ENCODE data around the gene UTS2. TPM values are rescaled to one million over a fixed set of nuclear protein-coding genes. Genes with fewer than 3 reads are reported as not detected.

Gene UTS2, protein sequence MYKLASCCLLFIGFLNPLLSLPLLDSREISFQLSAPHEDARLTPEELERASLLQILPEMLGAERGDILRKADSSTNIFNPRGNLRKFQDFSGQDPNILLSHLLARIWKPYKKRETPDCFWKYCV
- total RNA-seq, result not detected in 2 replicates

DNA sequence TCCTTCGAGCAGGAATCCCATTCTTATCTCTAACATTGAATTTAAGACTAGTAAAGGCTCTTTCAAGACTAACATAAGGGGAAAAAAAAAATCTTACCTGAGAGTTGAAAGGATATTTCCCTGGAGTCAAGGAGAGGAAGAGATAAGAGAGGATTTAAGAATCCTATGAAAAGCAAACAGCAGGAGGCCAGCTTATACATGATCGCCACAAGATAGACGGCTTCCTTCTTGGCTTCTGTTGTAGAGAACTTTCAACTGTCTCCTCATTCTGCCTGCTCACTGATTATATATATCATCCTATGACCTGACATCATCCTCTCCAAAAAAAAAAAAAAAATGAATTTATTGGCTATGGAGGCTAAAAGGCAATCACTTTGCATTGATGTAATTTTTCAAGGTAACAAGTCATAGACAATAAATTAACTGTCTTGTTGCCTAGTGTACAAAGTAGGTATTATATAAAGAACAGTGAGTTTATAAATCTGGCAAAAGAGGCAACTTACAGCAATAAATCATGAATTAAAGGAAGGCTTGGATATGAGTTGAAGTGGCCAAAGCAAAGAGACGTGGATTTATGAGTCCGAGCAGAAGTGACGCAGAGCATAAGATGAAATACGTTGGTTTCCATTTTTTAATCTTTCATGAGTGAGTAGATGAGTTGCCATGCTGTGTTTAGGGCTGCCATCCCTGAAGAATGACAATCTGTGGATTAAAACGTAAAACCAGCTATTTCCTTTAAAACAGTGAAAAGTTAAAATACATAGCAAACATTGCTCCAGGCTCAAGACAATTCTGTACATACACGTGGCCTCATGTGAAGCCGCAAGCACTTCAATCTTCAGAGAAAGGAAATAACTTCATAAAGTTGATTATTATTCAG lies at the start of gene UTS2:
TSS of gene UTS2 (minus strand) at position 262 of the 880 bp plus-strand sequence. CDS start at position 200, 62 bp downstream.
- TF ChIP-seq, protein P1, sequence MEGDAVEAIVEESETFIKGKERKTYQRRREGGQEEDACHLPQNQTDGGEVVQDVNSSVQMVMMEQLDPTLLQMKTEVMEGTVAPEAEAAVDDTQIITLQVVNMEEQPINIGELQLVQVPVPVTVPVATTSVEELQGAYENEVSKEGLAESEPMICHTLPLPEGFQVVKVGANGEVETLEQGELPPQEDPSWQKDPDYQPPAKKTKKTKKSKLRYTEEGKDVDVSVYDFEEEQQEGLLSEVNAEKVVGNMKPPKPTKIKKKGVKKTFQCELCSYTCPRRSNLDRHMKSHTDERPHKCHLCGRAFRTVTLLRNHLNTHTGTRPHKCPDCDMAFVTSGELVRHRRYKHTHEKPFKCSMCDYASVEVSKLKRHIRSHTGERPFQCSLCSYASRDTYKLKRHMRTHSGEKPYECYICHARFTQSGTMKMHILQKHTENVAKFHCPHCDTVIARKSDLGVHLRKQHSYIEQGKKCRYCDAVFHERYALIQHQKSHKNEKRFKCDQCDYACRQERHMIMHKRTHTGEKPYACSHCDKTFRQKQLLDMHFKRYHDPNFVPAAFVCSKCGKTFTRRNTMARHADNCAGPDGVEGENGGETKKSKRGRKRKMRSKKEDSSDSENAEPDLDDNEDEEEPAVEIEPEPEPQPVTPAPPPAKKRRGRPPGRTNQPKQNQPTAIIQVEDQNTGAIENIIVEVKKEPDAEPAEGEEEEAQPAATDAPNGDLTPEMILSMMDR (IDR thresholded peaks at IDR 0.05; ENCODE audit: insufficient read depth, low read length, poor library complexity, severe bottlenecking), result no peak
- no peak for DNase-seq (ENCODE audit: low read depth)
- Histone ChIP-seq H3K36me3 (ENCODE audit: control insufficient read depth, insufficient read depth, low read length) (no peaks in the 10 kb centered on the region), H3K27me3 (ENCODE audit: control insufficient read depth, insufficient read depth, low read length) (no peaks in the 10 kb centered on the region), H3K4me3 (ENCODE audit: low read depth, low read length) (no peak within 1 kb of the TSS)

- no peaks in the 10 kb centered on the region for H3K36me3 ChIP-seq (ENCODE audit: control insufficient read depth, insufficient read depth, low read length)
- H3K27me3 ChIP-seq (ENCODE audit: control insufficient read depth, insufficient read depth, low read length), result no peaks in the 10 kb centered on the region
- no peak overlapping the region for H3K4me3 ChIP-seq (ENCODE audit: low read depth, low read length)
- DNase-seq (ENCODE audit: low read depth), result no peak
- TF ChIP-seq, protein P1 (IDR thresholded peaks at IDR 0.05; ENCODE audit: insufficient read depth, low read length, poor library complexity, severe bottlenecking), result no peak
Measured at GRCh38 chr1:7899741-7900140, 46.9 kb upstream of the UTS2 start.

GRCh38 chr1:7898962-7899361 lies 46.1 kb upstream of the UTS2 start:
- TF ChIP-seq, protein P1 (IDR thresholded peaks at IDR 0.05; ENCODE audit: insufficient read depth, low read length, poor library complexity, severe bottlenecking), result no peak
- H3K27me3 ChIP-seq (ENCODE audit: control insufficient read depth, insufficient read depth, low read length), result no peaks in the 10 kb centered on the region
- no peak for DNase-seq (ENCODE audit: low read depth)
- no peaks in the 10 kb centered on the region for H3K36me3 ChIP-seq (ENCODE audit: control insufficient read depth, insufficient read depth, low read length)
- H3K4me3 ChIP-seq (ENCODE audit: low read depth, low read length), result no peak overlapping the region

GRCh38 chr1:7896994-7897393 lies 44.1 kb upstream of the UTS2 start:
- no peaks in the 10 kb centered on the region for H3K27me3 ChIP-seq (ENCODE audit: control insufficient read depth, insufficient read depth, low read length)
- no peaks in the 10 kb centered on the region for H3K36me3 ChIP-seq (ENCODE audit: control insufficient read depth, insufficient read depth, low read length)
- TF ChIP-seq, protein P1 (IDR thresholded peaks at IDR 0.05; ENCODE audit: insufficient read depth, low read length, poor library complexity, severe bottlenecking), result no peak
- DNase-seq (ENCODE audit: low read depth), result no peak
- no peak overlapping the region for H3K4me3 ChIP-seq (ENCODE audit: low read depth, low read length)

DNA sequence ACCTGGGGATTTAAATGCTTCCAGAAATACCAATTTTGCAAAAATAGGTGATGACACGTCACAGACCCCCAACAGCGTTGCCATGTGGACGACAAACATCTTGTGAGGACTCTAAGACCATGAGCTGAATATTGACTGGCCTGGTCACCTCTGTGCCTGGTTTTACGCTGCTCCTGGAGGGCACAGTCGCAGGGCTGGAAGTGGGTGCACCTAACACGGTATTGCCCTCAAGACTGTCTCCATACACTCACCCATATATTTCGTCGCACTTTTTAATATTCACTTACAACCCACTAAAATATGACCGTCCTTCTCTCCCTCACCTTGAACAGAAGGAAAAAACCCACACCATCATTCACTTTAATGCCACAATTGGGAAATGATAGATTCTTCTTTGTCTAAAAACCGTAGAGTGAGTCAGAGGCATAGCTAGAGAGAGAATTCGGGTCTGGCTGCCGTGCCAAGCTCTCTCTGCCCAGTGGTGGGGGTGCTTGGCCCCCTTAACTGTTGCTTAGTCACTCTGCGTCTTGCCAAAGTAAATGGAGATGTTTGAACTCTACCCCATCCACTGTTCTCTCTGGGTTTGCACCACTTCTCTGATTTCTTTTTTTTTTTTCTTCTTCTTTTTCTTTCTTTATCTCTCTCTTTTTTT lies 40.8 kb upstream of the UTS2 start:
- no peaks in the 10 kb centered on the region for H3K36me3 ChIP-seq (ENCODE audit: control insufficient read depth, insufficient read depth, low read length)
- DNase-seq (ENCODE audit: low read depth), result no peak
- H3K27me3 ChIP-seq (ENCODE audit: control insufficient read depth, insufficient read depth, low read length), result no peaks in the 10 kb centered on the region
- no peak overlapping the region for H3K4me3 ChIP-seq (ENCODE audit: low read depth, low read length)
- TF ChIP-seq, protein P1 (IDR thresholded peaks at IDR 0.05; ENCODE audit: insufficient read depth, low read length, poor library complexity, severe bottlenecking), result no peak

Data from kidney epithelial cell (primary cell).